Measurements from ENCODE around the gene DHX35. TPM values are rescaled to one million over a fixed set of nuclear protein-coding genes. Genes with fewer than 3 reads are reported as not detected.

Gene DHX35
- total and polyA plus RNA-seq, 9 donors = 11.2 to 14.5 (median 12.0) TPM

DNA sequence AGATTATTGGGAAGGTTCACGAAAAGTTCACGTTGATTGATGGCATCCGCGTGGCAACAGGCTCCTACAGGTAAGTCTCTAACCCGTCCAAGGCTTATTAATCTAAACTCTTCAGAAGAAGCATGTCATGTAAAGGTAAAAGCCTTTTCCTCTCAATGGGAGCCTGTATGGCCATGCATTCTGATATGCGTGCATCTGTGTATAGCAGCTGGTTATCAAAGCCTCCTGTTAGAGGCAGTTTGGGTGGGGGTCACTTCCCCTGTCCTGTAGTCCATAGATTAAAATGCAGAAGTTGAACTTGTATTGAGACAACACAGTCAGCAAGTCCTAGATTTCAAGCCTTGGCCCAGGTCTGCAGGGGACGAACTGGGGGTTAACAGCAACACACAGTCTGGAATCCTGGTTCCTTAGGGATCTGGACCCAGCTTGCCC is 14.2 kb upstream of the DHX35 start:
- no peak for DNase-seq
- 80 to 88% (median 82%) methylated on average over 7 of the region's 7 CpGs for WGBS, 3 donors
- H3K4me1 ChIP-seq (ENCODE audit: insufficient read depth) = no peaks in the 10 kb centered on the region
- no peaks in the 10 kb centered on the region for H3K9me3 ChIP-seq
- no peak overlapping the region for H3K27ac ChIP-seq
- H3K4me3 ChIP-seq = no peak overlapping the region
- no peaks in the 10 kb centered on the region for H3K36me3 ChIP-seq
- no peaks in the 10 kb centered on the region for H3K27me3 ChIP-seq
- intact Hi-C loops (cut with DNase I) = no loop called here
- no peak for TF ChIP-seq POLR2A (IDR thresholded peaks at IDR 0.05)

DNA sequence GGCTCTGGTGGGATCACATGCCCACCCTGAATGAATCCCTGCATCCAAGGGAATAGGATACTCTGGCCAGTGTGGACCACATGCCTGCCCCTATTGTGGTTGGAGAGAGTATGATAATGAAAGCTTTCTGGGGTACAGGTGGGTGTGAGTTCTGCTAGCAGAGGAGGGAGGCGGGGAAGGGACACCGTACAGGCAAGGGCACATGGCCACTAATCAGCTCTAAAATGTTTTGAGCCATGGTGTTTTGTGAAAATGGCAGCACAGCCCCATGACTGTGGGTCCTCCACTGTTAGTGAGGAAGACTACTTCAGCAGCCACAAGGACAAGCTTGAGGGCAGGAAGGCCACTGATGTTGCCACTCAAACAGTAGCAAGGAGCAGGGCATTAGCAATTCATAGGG is 11.9 kb upstream of the DHX35 start:
- H3K4me3 ChIP-seq = no peak overlapping the region
- no peak for DNase-seq
- intact Hi-C loops (cut with DNase I) = no loop called here
- no peaks in the 10 kb centered on the region for H3K9me3 ChIP-seq
- no peak overlapping the region for H3K27ac ChIP-seq
- WGBS, 3 donors = 67 to 94% (median 92%) methylated on average over 2 of the region's 2 CpGs
- H3K4me1 ChIP-seq (ENCODE audit: insufficient read depth) = no peaks in the 10 kb centered on the region
- TF ChIP-seq, protein P1, sequence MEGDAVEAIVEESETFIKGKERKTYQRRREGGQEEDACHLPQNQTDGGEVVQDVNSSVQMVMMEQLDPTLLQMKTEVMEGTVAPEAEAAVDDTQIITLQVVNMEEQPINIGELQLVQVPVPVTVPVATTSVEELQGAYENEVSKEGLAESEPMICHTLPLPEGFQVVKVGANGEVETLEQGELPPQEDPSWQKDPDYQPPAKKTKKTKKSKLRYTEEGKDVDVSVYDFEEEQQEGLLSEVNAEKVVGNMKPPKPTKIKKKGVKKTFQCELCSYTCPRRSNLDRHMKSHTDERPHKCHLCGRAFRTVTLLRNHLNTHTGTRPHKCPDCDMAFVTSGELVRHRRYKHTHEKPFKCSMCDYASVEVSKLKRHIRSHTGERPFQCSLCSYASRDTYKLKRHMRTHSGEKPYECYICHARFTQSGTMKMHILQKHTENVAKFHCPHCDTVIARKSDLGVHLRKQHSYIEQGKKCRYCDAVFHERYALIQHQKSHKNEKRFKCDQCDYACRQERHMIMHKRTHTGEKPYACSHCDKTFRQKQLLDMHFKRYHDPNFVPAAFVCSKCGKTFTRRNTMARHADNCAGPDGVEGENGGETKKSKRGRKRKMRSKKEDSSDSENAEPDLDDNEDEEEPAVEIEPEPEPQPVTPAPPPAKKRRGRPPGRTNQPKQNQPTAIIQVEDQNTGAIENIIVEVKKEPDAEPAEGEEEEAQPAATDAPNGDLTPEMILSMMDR (IDR thresholded peaks at IDR 0.05) = no peak
- TF ChIP-seq EP300 (IDR thresholded peaks at IDR 0.05) (no peak), POLR2A (IDR thresholded peaks at IDR 0.05) (no peak)
- H3K27me3 ChIP-seq = no peaks in the 10 kb centered on the region
- H3K36me3 ChIP-seq = no peaks in the 10 kb centered on the region

DNA sequence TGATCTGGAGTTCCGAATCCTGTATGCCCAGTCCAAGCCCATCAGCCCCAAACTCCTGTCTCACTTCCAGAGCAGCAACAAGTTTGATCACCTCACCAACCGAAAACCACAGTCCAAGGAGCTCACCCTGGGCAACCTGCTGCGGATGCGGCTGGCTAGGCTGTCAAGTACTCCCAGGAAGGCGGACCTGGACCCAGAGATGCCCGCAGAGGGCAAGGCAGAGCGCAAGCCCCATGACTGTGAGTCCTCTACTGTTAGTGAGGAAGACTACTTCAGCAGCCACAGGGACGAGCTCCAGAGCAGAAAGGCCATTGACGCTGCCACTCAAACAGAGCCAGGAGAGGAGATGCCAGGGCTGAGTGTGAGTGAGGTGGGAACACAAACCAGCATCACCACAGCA is 10.5 kb upstream of the DHX35 start:
- H3K4me1 ChIP-seq (ENCODE audit: insufficient read depth) = no peaks in the 10 kb centered on the region
- no peaks in the 10 kb centered on the region for H3K9me3 ChIP-seq
- H3K27ac ChIP-seq = no peak overlapping the region
- WGBS, 3 donors = 89 to 96% (median 95%) methylated on average over 9 of the region's 9 CpGs
- no peak for TF ChIP-seq EP300 (IDR thresholded peaks at IDR 0.05)
- TF ChIP-seq, protein P1 (IDR thresholded peaks at IDR 0.05) = no peak
- TF ChIP-seq POLR2A (IDR thresholded peaks at IDR 0.05) = no peak
- H3K36me3 ChIP-seq = no peaks in the 10 kb centered on the region
- DNase-seq = no peak
- H3K4me3 ChIP-seq = no peak overlapping the region
- no peaks in the 10 kb centered on the region for H3K27me3 ChIP-seq
- intact Hi-C loops (cut with DNase I) = no loop called here

DNA sequence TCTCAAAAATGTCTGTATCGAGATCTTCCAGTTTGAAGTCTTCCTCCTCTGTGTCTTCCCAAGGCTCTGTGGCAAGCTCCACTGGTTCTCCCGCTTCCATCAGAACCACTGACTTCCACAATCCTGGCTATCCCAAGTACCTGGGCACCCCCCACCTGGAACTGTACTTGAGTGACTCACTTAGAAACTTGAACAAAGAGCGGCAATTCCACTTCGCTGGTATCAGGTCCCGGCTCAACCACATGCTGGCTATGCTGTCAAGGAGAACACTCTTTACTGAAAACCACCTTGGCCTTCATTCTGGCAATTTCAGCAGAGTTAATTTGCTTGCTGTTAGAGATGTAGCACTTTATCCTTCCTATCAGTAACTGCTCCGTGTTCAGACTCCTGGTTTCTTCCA is 10.0 kb upstream of the DHX35 start:
- intact Hi-C loops (cut with DNase I) = no loop called here
- no peak for DNase-seq
- no peak overlapping the region for H3K27ac ChIP-seq
- no peaks in the 10 kb centered on the region for H3K9me3 ChIP-seq
- no peaks in the 10 kb centered on the region for H3K4me1 ChIP-seq (ENCODE audit: insufficient read depth)
- H3K4me3 ChIP-seq = no peak overlapping the region
- TF ChIP-seq EP300 (IDR thresholded peaks at IDR 0.05) = no peak
- TF ChIP-seq, protein P1 (IDR thresholded peaks at IDR 0.05) = no peak
- no peak for TF ChIP-seq POLR2A (IDR thresholded peaks at IDR 0.05)
- no peaks in the 10 kb centered on the region for H3K27me3 ChIP-seq
- no peaks in the 10 kb centered on the region for H3K36me3 ChIP-seq
- WGBS, 3 donors = 95 to 97% (median 95%) methylated on average over 6 of the region's 6 CpGs

DNA sequence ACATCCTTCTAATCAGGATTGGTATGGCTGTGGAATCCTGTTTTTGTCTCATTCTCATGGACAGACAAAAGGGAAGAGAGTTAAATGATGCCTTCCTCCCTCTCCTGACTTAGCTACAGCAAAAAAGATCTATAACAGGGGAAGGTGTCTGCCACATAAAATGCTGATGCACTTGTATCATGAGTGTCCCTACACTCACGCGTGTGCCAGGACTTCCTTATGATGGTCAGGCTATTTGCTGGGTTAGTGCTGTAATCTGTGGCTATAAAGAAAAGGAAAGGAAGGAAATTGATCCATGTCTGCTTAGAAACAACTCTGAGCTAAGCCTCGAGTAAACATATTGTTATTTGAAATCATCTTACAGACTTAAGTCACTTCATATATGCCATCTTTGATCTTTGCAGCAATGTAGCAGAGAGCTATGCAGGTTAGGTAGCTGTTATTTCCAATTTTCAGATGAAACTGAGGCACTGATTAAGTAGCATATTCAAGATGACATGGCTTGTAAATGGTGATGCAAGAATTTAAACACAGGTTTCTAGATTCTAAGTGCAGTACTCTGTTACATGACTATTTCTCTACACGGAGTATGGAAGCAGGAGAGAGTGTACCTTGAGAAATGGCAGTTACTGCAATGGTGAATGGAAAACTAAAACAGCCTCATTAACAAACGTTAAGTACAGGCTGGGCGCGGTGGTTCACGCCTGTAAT is 8.4 kb upstream of the DHX35 start:
- Histone ChIP-seq H3K4me1 (ENCODE audit: insufficient read depth) (no peaks in the 10 kb centered on the region), H3K27ac (no peak overlapping the region), H3K4me3 (no peak overlapping the region), H3K9me3 (no peaks in the 10 kb centered on the region), H3K27me3 (no peaks in the 10 kb centered on the region), H3K36me3 (no peaks in the 10 kb centered on the region)
- TF ChIP-seq EP300 (IDR thresholded peaks at IDR 0.05) (no peak), POLR2A (IDR thresholded peaks at IDR 0.05) (no peak)
- TF ChIP-seq, protein P1 (IDR thresholded peaks at IDR 0.05) = no peak
- intact Hi-C loops (cut with DNase I) = no loop called here
- WGBS, 3 donors = 96 to 97% (median 97%) methylated on average over 8 of the region's 8 CpGs
- DNase-seq = no peak

Data from ovary (tissue), 9 donors.